GM19238 (cell line): ENCODE measurements around the gene ZDHHC3.

Source experiments
- DNase-seq: peaks from one replicate; pipeline ENCODE4 v3.0.0; 2011; ENCODE audit warnings: low spot score; ENCODE audit not compliant: insufficient read length

ZDHHC3 gene

DNA sequence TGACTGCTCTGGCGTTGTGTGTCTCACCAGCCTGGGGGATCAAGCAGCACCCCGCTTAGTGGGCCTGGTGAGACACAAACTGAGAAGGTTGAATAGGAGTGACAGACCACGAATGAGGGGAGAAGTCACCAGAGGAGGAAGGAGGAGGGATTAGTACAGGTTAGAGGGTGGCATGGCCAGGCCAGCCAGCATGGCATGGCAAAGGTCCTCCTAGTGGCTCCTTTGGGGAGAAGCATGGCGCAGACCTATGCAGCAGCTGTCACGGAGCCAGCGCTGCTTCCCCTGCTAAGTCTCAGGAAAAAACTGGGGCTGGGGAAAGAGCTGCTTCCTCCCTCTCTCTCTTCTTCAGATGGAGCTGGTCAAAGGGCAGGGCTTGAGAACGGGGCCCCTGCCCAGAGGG lies 48.6 kb downstream of the ZDHHC3 start:
- no peak for DNase-seq

- DNase-seq: no peak
These were observed 49.1 kb downstream of the ZDHHC3 start for GRCh38 chr3:44926921-44927320.

DNA sequence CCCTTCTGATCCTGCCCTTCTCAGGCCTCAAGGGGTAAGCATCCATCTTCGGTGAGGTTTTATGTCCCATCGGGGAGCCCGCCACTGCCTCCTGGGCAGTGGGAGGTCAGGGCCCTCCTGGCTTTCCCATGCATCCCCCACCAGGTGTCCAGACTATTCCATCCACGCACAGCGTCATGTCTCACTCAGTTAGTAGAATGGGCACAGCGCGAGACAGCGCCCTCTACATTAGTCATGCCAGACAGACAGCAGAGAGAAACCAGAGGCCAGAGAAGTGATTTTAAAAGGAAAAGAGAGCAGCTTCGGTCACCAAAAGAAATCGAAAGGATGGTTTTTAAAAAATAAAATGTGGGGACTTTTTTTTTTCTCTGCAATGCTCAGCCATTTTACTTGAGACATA lies 49.8 kb downstream of the ZDHHC3 start:
- DNase-seq: no peak

DNA sequence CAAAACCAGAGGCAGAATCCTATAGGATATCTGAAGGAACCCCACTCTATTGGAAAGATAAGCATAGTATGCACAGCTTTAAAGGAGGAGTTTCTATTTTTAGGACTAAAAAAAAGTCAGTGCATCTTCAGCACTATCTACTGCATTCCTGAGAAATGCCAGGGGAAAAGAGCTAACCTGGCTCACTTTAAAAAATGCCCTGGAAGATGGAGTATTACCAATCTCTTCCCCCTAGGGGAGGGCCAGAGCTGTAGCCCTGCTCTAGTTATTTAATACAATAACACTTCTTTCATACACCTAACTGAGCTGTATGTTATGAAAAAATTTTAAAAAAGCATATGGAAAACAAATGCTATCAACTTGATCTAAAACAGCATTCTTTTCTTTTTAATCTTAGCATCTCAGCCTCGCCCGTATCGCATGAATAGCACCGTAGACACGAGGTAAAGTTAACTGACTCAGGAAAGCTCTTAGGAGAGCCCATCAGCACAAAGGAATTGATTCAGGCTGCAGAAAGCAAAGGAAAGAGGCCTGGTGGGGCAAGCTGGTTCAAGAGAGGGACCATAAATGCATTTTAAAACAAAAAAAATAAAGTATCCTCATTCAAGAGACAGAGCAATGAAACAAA lies 51.4 kb downstream of the ZDHHC3 start:
- no peak for DNase-seq

GRCh38 chr3:44923632-44924456 lies 52.1 kb downstream of the ZDHHC3 start:
- DNase-seq: no peak

DNA sequence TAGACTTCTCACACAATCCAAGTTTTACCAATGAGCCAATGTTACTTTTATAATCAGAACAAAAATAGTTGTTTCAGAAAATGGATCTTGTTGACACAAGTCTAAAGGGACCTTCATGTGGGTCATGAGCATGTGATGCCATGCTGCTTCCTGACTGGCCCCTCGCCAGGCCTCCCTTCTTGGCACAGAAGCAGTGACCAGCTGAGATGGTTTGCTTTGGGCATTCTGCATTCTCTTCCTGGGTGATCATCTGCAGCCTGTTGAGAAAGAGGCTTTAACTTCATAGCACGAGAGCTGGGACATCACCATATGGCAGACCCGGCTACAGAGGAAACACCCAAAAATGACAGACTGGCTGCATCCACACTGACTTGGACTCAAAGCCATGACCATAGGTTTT lies 55.9 kb downstream of the ZDHHC3 start:
- no peak for DNase-seq

GRCh38 chr3:44918581-44918980 lies 57.4 kb downstream of the ZDHHC3 start:
- no peak for DNase-seq

DNA sequence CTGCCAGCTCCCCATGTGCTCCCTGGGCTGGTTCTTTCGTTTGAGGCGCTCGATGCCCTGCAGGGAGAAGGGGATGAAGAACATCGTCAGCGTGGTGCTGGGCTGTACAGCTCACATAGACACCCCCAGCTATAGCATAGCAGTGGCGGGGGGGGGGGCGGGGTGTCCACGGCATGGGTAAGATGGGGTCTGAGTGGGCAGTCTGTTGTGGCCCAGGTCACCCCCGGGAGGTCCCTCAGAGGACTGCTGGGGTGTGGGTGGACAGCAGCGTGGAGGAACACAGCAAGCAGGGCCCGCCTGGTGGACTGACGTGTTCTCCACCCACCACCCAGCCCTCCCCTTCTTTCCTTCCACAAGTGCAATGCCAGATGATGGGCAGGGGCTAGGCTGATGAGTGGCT lies 57.9 kb downstream of the ZDHHC3 start:
- no peak for DNase-seq

DNA sequence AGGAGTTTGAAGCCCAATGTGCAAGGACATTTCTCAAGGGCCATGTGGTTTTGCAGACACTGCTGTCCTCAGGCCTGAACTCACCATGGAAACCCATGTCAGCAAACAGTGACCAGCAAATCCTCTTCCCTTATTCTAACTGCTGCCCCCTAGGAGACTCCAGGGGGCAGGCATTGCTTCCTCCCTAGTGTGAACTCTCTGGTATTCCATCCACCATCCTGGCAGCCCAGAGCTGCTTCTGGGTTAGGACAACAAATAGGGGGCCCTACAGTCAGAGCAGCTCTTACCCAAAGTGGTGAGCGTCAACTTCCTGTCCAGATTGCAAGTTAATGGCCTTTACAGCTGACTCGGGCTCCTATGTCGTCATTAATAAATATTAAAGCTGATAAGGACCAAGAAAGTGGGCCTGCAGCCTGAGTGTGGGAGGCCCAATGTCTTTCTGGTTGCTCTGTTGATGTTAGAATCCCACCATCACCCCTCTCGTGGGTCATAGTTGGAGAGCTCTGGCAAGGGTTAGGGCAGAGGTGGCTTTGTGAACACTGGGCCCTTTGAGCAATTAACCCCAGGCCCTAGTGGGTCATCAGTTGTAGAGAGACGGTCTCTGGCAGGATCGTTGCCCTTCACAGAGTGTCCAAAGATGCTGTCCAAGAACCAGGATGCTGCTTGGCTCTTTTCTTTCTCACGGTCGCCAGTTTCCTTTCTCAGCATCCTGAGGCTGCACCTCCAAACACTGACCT lies 60.1 kb downstream of the ZDHHC3 start:
- no peak for DNase-seq

GRCh38 chr3:44914936-44915335 lies 61.0 kb downstream of the ZDHHC3 start:
- no peak for DNase-seq

GRCh38 chr3:44913868-44914468 lies 62.0 kb downstream of the ZDHHC3 start:
- DNase-seq: peak; percentile 68

DNA sequence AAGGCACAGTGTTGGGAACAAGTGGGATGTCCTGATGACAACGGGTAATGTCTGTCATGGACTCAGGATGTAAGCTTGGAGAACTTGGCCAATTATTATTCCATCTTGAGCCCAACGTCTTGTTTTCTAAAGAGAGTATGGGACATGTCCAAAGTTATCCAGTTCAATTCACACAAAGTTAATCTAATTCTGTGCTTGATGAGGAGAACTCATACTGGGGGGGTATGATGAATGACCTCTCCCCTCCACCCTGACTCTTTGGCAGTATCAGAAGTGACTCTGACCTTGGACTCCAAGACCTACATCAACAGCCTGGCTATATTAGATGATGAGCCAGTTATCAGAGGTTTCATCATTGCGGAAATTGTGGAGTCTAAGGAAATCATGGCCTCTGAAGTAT lies 65.3 kb downstream of the ZDHHC3 start:
- DNase-seq: no peak

DNA sequence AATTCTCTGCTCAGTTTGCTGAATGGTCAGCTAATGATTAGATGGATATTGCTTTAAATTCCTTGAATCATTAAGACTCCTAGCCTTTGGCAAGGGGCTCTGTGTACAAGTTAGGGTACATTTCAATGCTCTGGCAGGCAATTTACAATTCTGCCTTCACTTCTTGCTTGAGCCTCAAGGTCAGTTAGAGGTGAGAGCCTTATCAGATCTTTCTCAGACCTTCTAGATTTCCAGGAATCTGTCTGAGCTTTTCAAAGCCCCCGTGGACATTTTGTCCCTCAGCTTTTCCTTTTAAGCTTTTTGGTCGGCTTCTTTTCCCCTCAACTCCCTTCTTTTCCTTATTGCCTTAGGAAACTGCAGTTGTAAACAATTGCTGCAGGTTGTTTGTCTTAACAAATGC lies 66.9 kb downstream of the ZDHHC3 start:
- DNase-seq: no peak

GRCh38 chr3:44907612-44908011 lies 68.4 kb downstream of the ZDHHC3 start:
- no peak for DNase-seq

DNA sequence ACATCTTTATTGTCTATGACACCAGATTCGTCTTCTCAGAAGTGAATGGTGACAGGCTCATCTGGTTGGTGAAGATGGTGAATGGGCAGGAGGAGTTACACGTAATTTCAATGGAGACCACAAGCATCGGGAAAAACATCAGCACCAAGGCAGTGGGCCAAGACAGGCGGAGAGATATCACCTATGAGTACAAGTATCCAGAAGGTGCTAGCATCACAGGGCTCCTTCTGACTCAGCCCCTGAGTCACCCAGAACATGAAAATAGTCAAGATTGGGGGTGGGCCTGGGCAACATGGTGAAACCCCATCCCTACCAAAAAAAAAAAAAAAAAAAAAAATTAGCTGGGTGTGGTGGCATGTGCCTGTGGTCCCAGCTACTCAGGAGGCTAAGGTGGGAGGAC lies 69.0 kb downstream of the ZDHHC3 start:
- DNase-seq: no peak

DNA sequence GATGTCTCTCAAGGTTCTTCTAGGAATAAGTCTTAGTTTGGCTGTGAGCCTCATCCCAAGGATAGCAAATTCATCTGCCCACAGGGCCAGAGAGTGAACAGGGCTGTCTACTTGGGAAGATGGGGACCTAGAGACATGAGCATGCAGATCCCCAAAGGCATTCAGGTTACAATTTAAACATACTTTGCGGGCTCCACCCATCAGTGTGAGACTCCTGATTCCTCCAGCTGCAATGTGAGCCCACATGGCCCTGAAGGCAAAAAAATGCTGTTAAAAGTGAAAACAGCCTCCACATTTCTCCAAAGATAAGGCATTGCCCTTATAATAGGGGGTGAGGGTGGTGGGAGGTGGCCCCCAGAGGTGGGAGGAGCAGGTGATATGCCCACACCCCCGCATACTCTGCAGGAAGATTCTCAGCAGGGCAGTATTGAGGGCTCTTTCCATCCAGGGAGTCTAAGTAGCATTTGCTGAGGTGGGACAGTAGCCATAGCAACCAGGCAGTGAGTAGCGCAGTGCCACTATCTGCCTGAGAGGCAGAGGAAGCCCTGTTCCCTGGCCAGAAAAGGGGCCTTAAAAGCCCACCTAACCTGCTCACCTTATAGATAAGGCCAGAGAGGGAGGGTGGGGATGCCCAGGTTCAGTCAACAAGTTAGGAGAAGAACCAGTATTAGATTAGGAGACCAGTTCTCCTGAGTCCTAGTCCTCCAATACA lies 70.4 kb downstream of the ZDHHC3 start:
- no peak for DNase-seq

- no peak for DNase-seq
These were observed 72.2 kb downstream of the ZDHHC3 start for GRCh38 chr3:44903751-44904150.

GRCh38 chr3:44903314-44903713 lies 72.7 kb downstream of the ZDHHC3 start:
- DNase-seq: no peak

GRCh38 chr3:44902628-44903027 lies 73.3 kb downstream of the ZDHHC3 start:
- no peak for DNase-seq

DNA sequence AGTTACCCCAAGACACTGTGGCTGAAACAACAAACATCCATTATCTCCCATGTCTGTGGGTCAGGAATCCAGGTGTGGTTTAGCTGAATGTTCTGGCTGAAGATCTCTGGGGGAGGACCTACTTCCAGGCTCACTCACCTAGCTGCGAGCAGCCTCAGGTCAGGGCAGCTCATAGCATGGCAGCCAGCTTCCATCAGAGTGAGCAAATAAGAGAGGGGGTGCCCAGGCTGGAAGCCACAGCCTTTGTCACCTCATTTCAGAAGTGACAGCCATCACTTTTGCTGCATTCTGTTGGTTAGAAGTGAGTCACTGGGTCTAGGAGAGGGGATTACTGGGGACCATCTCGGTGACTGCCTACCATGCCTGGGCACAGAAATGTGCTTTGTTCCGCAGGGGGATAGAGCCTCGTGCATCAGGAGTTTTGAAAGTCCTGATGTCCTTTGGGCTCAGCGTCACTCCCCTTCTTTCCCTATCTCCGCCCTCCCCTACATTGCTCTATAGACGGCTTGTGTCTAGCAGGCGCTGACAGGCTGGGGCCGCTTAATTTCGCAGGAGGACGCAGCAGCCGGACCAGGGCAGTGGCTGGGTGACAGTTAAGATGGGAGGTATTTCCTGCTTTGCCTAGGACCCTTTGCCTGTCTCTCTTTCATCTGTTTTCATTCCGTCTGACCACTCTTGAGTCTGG lies 76.1 kb downstream of the ZDHHC3 start:
- no peak for DNase-seq

DNA sequence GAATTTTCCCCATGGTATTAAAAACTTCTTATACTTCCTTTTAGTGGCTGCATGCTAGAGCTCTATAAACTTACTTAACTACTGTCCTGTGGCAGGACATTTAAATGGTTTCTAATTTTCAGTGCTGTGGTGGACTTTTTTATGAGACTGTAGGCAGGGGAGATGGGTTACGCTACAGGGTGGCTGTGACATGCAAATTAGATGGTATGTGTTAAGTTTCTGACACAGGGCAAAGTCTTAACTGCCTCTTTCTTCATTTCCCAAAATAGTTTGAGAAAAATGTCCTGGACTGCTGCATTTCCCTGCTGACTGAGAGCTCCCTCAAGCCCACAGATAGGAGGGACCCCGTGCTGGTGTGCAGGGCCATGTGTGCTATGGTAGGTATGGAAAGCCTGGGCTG lies 79.5 kb downstream of the ZDHHC3 start:
- no peak for DNase-seq
